Suppressor macrophage (primary cell): ENCODE measurements around the gene KRT80.

Experiments used
- DNase-seq, 4 experiments: peaks; one replicate each; pipeline ENCODE4 v3.0.0-alpha.2; 2020 to 2022

Gene KRT80

DNA sequence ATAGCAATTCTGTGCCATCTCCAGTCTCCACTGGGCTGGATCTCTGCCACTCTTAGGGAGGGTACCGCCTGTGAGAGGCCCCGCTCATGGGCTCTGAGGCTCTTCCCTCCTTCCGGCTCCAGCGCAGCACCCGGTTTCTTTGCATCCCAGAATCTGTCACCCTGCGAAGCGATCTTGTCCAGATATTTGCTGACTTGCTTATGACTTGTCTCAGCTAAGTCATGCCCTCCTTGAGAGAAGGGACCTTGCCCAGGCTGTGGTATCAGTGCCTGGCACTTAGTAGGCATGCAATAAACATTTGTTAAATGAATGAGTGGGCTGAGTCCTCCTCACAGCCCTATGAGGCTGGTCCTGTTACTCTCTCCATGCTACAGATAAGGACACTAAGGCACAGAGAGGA is 13.4 kb downstream of the KRT80 start:
- DNase-seq: no peak

DNA sequence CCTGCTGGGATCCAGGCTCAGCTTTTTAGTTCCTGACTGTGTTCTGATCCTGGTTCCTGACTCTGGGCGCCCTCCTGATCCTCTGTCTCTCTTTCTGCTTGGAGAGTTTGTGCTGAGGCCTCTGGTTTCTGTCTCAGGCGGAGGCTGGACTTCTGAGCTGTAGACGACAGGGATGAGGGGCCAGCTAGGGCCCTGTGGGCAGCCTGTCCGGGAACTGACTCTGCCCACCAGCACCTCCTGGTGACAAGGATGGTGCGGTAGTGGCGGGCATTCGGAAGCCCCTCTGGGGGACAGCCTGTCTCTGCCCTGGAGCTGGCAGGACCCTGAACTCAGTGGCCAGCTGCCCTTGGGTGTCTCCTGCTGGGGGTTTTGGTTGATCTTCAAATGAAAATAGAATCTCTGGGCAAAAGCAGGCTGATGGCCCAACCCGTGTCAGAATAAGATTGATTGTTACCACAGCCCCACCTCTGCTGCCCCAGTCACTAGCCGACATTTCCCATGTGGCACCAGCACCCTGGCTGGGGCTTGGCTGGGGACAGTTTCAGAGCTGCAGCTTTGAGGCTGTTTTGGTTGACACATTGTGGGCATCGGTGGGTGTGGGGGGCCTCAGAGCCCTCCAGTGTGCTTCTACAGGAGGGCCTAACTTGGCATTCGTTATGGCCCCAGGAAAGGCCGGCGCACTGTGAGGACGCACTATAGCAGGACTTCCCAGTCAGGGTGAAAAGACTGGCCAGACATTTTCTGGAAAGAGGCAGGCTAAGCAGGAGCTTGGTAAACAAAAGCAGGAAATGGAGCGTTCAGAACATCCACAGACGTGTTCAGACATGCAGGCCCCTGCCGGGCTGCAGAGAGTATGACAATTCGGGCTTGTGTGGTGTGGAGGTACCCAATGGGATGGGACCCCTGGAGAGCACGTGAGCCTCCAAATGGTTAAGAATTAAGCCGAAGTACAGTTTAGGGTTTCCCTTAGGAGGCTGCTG is 16.2 kb downstream of the KRT80 start:
- DNase-seq: no peak

DNA sequence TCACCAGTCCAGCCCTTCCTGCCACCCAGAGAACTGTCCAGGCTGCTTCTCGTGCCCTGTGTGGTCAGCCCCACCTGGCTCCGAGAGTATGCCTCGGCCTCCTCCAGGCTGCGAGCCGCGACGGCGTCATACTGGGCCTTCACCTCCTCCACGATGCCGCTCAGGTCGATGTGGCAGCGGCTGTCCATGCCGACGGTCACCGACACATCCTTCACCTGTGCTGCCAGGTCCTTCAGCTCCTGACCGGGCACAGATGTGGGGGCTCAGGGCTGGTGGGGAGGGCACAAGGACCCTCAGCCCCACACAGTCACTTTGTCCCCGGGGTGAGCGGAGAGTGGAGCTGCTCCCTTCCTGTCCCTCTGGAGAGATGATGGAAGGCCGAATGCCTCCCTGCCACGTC is 18.3 kb downstream of the KRT80 start:
- no peak for DNase-seq

DNA sequence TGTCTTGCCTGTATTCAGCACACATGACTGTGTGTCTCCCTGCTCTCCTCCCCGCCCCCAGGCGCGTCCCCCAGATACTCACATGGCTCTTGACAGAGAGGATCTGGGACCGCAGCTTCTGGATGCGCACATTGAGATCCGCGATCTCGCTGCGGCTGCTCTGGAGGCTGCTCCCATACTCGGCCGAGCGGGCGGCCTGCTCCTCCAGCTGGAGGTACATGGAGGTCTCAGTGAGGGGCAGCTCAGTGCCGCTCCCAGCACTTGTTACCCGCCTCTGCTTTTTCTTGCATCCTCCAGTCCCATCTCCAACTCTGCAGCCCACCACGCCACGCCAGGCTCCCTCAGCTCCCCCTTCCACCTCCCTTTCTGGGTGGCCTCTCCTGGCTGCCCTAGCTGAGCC is 18.9 kb downstream of the KRT80 start:
- no peak for DNase-seq

DNA sequence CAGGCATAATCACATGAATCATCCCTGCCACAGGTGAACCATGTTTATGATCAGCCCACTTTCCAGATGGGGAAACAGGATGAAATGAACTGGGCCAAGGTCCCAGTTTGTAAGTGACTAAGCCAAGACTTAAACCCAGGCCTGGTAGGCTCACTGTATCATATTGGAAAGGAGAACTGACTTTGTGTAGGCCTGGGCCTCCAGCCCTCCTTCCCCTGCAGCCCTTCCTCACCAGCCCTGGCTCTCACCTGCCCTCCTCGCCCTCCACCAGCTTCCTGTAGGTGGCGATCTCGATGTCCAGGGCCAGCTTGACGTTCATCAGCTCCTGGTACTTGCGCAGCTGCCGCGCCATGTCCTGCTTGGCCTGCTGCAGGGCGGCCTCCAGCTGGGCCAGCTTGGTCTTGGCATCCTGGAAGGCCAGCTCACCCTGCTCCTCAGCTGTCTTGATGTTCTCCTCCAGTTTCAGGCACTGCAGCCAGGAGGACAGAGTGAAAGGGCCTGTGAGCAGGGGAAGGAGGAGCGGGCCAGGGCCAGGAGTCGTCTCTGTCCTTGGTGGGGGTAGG is 19.8 kb downstream of the KRT80 start:
- DNase-seq: peak in 3 of 4 experiments; percentile 38 to 52 (median 40)

DNA sequence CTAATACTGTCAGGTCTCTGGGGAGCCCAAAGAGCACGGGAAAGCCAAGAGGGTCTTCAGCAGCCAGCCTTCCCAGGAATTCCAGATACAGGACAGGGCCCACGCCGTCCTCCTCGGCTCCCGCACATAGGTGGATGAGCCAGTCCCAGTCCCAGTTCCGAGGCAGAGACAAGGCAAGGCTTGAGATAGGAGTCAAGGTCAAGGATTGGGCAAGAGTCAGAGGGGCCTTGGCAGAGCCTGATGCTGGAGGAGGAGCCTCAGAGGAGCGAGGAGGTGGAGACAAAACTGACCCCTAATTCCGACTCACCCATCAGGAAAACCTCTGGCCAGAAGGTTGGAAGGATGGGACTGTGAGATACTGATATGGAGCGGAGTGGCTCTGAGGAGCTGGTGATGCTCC is 21.0 kb downstream of the KRT80 start:
- DNase-seq: no peak

DNA sequence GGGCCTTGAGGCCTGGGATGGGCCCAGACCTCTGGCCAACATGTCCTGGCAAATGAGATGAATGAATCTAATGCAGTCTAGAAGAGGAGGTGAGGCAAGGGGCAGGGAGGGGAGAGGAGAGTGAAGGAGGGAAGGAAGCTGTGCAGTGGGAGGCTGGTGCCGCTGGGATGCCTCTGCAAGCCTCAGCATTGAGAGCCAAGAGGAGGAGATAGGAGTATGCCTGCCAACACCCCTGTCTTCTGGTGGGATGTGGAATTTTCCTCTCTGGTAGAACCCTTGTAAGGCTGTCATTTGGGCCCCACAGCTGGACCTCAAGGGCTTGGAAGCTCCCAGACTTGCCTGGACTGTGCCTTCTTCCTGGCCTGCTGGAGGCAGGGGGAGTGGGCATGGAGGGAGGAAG is 21.9 kb downstream of the KRT80 start:
- DNase-seq: no peak

DNA sequence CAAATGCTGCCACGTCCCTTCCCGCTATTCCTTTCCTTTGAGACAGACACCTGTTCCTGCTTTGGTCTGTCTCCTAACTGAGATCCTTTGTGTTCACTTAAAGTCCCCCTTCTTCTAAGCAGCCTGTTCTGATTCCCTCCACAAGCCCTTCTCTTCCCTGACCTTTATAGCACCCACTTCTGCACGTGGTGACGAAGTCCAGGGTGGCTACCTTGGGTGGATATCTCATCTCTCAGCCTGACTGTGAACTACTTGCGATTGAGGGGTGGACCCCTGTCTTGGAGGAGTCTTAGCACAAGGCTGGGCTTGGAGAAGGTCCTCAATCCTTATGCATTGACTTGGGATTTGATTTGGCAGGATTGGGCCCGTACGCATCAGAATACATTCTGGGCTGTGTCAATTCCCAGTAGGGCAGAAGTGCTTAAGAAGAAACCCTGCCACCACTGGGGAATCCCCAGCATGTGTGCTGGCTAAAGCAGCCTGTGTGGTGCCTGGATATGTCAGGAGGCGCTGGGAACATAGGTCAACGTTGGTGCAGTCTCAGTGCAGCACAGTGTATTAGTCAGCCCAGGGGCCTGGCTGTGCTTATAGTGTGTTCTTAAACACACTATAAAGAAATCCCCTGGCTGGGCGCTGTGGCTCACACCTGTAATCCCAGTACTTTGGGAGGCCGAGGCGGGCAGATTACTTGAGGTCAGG is 23.6 kb downstream of the KRT80 start:
- peak in 3 of 4 experiments; percentile 22 to 39 (median 25) for DNase-seq

DNA sequence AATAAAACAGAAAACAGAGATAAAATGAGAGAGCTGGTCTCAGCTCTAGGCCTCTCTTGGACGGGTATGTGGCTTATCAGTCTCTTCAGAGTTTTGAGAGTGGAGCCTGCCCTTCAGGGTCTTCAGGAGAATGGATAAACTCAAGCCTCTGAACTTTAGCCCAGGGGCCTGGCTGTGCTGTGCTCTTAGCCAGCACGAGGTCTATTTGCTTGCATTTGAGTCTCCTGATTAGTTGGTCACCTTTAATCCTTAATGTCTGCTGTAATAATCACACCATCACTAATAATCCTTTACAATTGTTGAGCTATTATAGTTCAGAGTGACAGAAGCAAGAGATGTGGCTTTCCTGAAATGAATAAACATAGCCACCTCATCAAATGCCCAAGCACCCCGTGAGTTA is 24.3 kb downstream of the KRT80 start:
- DNase-seq: no peak

DNA sequence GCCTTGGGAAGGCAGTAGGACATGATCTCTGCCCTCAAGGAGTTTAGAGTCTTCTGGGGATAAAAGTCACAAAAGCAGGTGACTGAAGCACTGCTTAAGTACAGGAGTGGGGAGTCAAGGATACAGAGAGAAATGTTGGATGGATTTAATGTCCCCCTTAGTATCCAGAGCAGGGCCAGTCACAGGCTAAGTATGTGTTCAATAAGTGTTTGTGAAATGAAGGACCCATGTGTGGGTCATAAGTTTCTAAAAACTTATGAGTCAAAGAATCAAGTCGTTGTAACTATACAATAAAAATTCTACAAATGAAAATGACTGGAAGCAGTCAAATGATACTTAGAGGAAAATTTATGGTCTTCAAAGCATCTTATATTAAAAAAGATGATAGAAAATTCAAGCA is 25.1 kb downstream of the KRT80 start:
- no peak for DNase-seq

DNA sequence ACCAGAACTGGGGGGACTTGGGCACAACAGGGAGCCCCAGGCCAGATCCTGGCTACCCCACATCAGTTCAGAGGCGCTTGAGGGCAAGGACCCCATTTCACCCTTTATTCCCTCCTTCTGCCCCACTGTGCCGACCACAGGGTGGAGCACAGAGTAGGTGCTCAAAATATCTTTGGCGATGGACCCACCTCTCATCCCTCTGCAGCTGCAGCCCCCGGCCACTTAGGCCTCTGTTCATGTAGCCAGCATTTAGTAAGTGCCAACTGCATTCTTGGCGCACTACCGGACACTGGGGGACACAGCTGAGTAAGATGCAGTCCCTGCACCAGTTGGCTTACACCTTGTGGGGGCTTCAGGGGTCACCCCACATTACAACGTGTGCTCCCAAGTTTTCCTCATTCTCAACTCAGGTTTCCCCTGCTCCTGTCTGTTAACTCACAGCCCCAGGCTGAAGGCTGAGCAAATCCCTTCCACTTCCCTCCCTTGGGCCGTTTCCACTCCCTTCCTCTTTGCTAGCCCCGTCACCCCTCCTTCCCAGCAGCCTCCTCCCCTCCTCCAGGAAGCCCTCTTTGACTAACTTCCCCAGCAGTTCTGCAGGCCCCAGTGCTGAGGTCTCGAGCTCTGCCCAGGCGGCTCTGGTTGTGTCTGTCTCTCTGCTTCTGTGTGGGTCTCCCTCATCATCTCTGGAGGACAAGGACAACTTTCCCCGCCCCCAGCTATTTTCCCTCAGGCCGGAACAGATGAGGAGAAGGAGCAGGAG is 26.5 kb downstream of the KRT80 start:
- peak; percentile 53 to 79 (median 73) for DNase-seq

DNA sequence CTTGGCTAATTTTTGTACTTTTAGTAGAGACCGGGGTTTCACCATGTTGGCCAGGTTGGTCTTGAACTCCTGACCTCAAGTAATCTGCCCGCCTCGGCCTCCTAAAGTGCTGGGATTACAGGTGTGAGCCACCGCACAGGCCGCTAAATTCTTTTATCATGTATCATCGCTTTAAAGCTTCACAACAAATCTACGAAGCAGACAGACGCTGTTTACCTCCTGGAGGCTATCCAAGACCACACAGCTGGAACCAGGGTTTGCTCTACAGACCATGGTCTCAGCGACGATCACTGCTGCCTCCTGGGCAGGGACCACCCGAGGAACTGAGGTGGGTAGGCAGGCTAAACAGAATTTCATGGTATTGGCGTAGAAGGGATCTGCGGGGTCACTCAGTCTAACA is 27.2 kb downstream of the KRT80 start:
- no peak for DNase-seq

DNA sequence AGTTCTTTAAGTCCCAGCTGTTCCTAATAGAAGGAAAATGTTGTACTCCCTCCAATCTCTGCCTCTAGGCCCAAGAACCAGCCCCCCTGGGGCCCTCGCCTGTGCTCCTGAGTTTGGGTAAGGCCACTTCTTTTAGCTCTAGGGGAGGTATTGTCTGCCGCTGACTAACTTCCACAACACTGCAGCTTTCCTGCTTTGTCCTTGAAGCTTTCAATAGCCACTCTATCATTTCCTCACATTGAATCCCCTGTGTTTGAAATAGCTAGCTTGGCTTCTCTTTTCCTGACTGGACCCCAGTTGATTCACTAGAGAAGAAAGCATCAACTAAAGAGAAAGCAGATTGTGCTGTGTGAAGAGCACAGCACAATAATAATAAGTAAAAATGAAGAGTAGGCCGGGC is 28.8 kb downstream of the KRT80 start:
- DNase-seq: no peak

DNA sequence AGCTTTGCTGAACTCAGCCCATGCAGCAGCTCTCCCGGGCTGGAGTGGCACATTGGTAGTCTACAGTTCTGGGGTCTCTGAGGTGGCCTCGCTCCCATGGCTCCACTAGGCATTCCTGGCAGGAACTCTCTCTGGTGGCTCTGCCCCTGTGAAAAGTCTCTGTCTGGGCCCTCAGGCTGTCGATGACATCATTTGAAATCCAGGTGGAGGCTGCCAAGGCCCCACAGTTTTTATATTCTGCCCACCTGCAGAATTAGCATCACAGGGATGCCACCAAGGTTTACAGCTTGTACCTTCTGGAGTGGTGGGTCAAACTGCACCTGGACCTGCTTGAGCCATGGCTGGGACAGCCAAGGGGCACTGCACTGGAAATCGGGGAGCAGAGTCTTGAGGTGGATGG is 31.6 kb downstream of the KRT80 start:
- no peak for DNase-seq

DNA sequence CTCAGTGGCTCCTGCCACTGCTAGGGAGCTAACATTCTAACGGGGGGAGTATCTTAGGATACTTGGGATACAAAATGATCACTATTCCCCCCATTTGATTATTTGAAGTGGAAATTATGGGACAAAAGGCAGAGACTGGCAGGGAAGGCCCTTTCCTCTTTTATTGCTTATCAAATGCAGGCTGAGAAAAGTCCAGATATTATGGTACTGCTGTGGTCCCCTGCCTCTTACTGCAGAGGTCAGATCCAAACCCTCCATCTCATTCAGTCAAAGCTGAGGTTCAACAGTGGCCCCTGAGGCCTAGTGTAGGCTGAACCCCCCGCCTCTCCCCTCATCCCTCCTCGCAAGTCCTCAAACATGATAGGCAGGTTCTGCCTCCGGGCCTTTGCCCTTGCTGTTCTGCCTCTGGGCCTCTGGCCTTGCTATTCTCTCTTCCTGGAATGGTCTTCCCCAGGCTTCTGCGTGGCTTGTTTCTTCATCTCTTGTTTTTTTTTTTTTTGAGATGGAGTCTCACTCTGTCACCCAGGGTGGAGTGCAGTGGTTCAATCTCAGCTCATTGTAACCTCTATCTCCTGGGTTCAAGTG is 34.2 kb downstream of the KRT80 start:
- no peak for DNase-seq

DNA sequence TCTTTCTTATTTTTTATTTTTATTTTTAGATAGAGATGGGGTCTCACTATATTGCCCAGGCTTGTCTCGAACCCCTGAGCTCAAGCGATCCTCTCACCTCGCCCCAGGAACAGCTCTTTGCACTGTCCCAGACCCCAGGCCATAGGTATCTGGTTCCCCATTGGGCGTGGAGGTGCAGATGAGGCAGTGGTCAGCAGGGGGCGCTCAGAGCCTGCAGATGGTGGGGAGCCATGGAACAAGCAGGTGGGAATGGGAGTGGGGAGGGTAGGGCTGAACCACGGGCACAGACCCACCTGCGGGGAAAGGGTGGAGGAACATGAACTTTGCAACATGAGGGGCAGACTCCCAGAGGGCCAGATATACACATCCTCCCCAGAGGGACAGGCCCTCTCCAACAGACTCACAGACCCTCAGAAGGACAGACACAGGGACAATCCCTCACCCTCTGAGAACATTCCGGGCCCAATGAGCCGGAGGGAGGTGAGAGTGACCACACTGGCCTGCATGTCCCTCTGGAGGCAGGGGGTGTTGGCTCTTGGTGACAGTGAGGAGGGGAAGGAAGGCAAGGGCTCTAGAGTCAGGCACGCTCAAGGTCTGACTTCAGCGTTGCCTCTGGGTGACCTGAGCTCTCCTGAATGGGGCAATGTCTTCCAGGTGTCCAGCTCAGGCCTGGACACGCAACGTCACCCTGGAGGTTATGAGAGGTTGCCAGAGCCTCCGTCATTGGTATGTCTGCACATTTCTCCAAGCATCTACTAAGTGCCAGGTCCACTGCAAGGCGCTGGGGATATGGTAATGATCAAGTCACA is 34.9 kb downstream of the KRT80 start:
- DNase-seq: peak; percentile 66 to 87 (median 83)

DNA sequence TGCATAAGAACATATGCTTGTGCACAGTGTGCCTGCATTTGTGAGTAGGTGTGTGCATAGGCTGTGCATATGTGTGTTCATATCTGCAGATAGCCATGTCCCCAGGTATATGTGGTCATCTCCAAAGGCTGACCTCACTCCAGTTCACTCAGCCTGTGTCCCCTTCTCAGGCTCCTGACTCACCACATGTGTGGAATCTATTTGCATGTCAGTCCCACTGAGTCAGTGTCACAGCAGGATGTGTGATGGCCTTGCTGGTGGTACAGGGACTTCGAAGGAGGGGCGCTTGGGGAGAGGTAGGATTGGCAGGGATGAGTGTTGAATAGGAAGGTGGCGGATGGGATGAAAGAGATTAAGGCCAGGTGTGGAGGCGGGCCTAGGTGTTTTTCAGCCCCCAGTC is 35.5 kb downstream of the KRT80 start:
- no peak for DNase-seq

DNA sequence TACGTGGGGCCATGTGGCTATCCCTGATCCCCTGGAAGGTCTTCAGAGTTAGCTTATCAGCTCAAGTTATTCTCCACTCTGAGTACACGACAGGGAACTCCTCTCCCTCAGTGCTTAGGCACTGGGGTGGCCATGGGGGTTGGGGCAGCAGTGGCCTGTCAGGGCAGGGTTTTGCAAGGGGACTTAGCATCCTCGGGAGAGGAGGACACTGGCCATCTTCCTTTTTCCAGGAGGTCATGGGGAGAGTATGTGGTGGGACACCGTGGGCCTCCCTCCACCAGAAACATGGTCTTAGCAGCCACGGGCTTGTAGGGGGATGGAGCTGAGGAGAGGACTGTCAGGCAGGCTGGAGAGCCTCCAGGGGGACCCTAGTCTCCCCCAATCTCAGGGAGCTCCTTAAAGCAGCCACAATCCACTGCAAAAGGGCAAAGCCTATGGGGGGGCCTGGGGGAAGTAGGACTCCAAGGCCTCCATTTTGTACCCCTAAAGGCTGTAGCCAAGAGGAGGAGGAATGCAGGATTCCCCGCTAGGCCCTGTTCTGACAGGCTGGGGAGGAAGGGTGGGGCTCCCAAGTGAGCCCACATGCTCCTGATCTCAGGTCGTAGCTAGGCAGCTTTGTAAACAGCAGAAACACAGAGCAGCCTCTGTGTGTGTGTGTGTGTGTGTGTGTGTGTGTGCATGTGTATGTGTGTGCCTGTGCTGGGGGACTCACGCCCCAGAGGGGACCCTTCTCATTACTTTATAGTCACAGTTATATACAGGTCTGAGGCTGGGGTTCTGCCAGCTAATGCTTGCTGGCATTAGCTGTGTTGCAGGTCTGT is 36.6 kb downstream of the KRT80 start:
- DNase-seq: no peak

DNA sequence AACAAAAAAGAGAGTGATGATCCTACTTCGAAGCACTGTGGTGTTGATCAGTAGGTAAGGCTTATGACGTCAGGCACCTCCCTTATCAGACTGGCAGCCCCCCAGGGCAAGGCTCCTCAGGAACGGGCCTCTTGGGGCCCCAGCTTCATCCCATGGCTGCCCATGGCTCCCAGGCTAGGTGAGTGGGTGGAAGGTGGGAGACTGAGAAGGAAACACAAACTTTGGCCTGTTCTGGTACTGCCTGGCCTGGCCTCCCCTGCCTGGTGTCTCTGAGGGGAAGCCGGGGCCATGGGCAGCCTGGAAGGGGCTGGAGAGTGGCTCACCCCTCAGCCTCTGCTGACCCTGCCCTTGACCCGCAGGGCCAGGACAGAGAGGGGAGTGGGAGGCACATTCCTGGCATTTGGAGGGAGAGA is 38.9 kb downstream of the KRT80 start:
- no peak for DNase-seq
